GM12878 (cell line): ENCODE results near the gene IL1R2.

Source experiments
- EP300 ChIP-seq, 2 experiments: fragments of 150-350 bp in 1 of 2; IDR thresholded peaks; 2 replicates each; pipeline ENCODE4 v1.6.1; 2011 to 2012; ENCODE audit warnings: low read depth in 2 of 2, low read length in 2 of 2, borderline replicate concordance in 1 of 2, improper control_type of control experiment in 1 of 2, inconsistent platforms in 1 of 2; ENCODE audit not compliant: control insufficient read depth in 1 of 2
- ESRRA ChIP-seq: IDR thresholded peaks from 2 replicates; pipeline ENCODE4 v1.6.1; 2012; ENCODE audit warnings: mild to moderate bottlenecking, low read length, improper control_type of control experiment
- RCOR1 ChIP-seq: conservative IDR thresholded peaks from 2 replicates; pipeline ENCODE4 v1.6.1; 2012; ENCODE audit warnings: low read depth, low read length, improper control_type of control experiment
- SP1 ChIP-seq: IDR thresholded peaks from one replicate; pipeline ENCODE4 v1.6.1; 2011; ENCODE audit warnings: low read depth, low read length
- SREBF2 ChIP-seq: IDR thresholded peaks from 2 replicates; pipeline ENCODE4 v1.6.1; 2012; ENCODE audit warnings: mild to moderate bottlenecking, low read length

- no peak for TF ChIP-seq ESRRA
- TF ChIP-seq SREBF2 = no peak
- TF ChIP-seq SP1 = no peak
- TF ChIP-seq RCOR1 = no peak
- no peak for TF ChIP-seq EP300 (IDR thresholded peaks at IDR 0.05; ENCODE audit: borderline replicate concordance in 1 of 2, control insufficient read depth in 1 of 2, low read depth in 2 of 2, low read length in 2 of 2)
Observed at GRCh38 chr2:102029952-102030351, 38.2 kb downstream of the IL1R2 start.
